NCI-H2196 (cell line): ENCODE data around the gene CERS1.
A peak's percentile ranks its signal among the peaks of the same experiment; 100 is the strongest.

Experiments
- DNase-seq: peaks from one replicate; lab custom pipeline; 2025; ENCODE audit not compliant: unreplicated experiment; lab: John Stamatoyannopoulos, UW

The CERS1 gene

DNA sequence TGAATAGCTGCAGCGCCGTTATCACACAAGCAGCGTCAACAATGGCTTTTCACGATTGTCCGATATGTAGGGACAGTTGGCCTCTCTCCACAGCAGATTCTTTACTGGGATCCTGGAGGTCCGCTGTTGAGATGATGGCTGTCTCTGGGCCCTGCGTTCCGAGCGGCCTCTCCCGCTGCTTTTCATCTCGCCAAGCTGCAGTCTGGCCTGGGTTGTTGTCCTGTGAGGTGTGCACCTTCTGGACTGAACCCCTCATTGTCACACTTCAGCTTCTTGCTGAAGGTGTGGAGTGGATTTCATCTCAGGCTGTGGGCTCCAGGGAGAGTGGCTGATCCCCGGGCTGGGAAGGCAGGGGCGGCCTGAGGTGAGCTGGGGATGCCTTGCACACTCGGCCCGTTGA, 54.6 kb downstream of the CERS1 start:
- no peak for DNase-seq

DNA sequence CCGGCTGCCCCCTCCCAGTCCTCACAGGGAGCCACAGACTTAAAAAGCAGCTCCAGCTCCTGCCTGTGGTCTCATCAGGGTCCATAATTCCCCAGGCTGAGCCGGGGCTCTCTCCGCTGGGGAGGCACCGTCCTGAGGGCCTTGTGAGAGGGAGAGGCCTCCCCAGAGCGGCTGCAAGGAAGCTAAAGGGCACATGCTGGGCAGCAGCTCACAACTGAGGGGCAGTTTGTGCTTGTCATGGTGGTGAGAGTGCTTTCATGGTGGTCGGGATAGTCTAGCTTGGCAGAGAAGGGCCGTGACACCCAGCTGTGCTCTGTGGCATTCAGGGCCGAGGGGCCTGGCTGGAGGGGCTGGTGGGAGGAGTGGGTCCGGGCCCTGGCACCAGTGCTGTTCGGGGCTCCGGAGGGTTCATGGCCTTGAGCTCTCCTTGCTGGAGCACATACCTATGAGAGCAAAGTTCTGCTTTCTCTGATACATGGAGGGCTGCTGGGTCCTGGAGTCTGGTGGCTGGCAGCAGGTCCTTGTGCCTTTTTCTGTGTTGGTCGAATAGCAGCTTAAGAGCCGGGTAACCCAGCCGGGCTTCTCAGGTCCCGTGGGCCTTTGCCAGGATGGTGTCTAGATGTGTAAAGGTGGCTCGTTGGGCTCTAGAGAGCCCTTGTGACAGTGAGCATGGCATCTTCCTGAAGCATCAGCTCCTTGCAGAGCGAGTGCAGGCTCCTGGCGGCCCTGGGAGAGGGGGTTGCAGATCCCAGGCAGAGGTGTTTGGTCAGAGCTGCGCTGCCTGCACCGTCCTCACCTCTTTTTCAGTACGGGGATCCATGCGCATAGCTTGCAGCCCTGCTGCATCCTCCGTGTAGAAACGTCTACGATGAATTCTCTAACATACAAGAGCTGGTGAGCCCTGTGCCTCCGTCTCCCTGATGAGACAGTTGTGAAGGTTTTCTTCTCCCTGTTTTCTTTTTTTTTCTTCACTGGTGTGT, 55.4 kb downstream of the CERS1 start:
- DNase-seq, result no peak

DNA sequence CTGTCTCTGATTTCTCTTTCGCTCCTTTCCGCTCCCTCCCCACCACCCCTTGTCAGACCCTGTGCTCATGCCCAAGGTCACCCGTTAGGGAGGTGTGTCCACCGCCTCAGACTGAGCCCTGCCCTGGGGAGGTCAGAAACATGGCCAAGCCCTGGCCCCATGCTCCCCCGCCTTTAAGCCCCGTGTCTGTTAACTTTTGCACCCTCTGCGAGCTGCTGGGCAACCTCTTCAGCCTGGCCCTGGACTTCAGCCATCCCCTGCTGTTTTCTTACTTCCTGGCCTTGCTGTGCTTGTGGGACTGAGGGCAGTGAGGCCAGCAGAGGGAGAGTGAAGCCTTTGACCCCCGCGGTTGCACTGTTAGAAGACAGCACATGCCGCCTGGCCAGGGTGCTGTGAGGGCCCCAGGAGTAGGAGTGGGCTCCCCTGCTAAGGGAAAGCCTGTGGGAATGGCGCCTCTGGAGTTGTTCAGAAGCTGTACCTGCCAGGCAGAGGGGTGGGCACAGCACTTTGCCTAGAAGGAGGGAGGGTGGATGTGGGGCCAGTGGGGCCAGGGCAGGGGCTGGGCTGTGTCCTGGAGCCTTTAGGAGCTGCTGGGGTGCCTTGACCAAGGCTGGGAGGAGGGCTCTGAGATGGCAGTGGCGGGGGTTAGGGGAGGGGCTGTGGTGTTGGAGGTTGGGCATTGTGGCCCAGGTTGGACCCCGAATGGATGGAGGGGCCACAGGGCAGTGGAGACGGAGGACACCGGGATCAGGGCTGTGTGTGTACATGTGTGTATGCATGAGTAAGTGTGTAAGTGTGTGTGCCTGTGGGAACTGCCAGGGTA, 56.3 kb downstream of the CERS1 start:
- peak; percentile 12 for DNase-seq

DNA sequence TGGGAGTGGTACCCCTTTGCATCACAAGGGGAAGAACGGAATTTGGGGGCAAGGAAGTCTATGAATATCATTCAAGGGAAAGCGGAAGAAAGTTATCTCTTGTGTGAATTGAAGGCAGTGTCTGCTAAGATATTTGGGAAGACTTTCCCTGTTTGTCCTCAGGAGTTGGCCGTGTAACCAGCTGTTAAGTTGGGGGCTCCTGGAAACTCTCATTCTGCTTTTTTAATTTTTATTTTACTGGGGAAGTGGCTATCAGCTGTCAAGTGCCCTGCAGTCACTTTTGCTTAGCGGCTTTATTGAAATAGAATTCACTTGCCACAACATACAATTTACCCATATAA, 61.3 kb downstream of the CERS1 start:
- no peak for DNase-seq

DNA sequence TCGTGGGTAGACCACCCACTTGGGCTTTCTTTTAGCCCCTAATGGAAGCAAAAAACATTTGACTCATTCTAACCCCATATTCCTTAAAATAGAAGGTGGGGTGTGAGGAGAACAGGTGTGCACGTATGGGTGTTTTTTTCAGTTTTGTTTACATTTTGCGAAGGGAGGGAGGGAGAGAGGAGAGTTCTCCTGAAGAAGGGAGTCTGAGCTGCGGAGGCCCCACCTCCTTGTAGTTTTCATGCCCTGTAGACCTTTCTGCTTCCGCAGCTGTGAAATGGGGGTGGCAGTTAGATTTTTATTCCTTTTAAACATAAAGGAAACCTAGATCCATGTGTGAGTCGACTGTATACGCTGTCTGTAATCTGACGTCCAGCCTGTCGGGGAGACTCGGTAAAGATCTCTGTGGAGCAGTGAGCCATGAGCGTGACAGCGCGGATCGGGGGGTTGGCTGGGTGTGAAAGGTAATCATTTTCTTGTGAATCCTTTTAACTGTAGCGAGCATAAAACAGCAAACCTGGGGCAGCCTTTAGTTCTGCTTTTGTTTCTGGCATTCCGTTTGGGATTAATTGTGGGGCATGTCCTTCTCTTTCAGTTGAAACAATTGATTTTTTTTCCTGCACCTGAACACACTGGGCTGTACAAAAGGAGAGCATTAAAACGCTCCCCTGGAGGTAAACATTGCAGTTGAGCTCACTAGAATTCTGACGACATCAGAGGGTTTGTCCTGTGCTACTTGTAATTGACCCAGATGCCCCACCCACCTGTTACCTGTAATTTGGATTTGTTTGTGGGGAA, 61.9 kb downstream of the CERS1 start:
- peak; percentile 20 for DNase-seq

DNA sequence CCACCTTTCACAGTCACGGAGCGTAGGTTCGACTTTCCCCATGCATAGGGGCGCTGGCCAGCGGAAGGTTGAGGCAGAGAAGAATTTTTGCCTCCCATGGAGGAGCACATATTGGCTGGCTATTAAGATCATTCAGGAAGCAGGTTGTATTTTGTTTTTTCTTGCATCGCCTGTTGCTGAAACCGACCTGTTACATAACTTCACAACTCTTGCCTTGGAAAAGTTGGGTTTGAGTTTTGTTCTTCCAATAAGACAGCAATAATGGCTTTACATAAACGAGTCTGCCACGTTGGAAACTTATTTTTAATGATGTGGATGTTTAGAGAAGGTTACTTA, 62.8 kb downstream of the CERS1 start:
- DNase-seq, result no peak

DNA sequence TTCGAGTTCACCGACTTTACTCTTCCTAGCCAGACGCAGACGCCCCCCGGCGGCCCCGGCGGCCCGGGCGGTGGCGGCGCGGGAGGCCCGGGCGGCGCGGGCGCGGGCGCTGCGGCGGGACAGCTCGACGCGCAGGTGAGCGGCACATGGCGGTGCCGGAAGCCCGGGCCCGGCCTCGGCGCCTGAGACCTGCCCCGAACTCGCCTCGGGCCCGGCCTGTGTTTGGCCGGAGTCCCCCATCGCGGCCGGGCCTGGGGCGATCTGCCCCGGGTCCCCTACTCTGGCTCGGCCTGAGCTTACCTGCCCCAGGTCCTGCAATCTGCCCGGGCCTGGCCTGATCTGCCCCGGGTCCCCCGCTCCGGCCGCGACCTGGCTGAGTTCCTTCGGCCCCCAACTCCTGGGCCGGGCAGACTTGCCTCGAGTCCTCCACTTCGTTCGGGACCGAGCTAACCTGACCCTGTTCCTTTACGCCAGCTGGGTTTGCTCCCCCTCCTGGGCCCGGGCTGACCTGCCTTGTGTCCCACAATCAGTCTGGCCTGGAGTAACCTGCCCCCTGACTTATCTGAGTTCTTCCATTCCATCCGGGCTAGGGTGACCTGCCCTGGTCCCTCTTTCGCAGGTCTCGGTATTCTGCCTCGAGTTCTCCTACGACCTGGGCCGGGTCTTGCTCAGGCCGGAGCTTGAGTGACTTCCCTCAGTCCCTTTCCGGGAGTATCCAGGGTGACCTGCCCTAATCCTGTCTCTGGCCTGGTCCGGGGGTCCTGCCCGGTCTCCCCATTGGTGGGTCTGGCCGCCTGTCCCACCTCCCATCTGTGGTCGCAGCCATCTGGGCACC, 63.4 kb downstream of the CERS1 start:
- no peak for DNase-seq

DNA sequence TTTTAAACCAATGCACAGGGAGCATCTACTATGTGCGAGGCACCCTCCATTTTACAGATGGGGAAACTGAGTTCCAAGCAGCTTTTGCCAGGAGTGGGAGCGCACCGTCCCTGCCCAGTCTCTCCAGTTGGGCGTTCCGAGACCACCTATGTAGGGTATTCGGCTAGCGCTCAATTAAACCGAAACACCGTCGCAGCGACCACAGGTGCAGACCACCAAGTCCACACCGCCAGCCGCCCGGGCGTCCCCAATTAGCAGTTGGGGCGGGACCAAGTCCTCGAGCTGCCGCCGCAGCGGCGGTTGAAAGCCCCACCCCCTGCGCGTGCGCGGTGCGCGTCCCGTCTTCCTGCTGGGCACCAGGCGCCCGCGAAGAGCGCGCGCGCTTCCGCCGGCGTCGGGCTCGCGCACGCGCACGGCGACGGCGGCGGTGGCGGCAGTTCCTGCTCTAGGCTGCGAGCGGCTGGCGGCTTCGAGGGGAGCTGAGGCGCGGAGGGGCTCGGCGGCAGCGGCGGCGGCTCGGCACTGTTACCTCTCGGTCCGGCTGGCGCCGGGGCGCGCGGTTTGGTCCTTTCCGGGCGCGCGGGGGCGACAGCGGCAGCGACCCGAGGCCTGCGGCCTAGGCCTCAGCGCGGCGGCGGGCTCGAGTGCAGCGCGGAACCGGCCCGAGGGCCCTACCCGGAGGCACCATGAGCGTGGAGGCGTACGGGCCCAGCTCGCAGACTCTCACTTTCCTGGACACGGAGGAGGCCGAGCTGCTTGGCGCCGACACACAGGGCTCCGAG, 64.2 kb downstream of the CERS1 start, which contains the start of gene UPF1:
Gene UPF1, plus strand, starts transcription at position 436 of the 782 bp plus-strand sequence. Its CDS starts 251 bp downstream, at position 687.
- DNase-seq, result peak; percentile 97

DNA sequence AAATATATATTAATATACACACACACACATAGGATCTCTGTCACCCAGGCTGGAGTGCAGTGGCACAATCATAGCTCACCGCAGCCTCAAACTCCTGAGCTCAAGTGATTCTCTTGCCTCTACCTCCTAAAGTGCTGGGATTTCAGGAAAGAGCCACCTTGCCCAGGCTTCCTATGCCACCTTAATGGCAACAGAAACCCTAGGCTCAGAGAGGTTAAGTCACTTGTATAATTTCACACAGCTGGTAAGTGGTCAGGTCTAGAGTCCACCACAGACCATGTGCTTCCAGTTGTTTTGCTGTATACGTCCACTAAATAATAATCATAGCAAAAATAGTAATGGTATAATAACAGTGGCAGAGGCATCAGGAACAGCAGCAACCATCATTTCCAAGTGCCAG, 65.5 kb downstream of the CERS1 start:
- DNase-seq, result no peak

DNA sequence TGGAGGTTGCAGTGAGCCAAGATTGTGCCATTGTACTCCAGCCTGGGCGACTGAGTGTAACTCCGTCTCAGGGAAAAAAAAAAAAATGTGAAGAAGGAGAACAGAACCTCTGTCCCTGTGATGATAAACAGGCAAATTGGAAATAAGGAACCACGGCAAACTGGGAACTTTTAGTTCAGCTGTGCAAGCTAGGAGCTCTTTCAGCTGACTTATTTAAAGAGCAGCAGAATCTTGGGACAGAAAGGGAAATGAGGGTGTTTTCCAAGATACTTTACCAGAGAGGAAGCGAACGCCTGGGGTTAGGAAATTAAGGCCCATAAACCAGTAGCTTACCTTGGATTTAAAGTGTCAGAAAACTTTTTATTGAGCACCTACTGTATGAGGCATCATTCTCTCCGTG, 67.2 kb downstream of the CERS1 start:
- no peak for DNase-seq
